ENCODE measurements around the gene TUBA8. TPM values are rescaled to one million over a fixed set of nuclear protein-coding genes. Genes with fewer than 3 reads are reported as not detected.

TUBA8 gene
- polyA plus RNA-seq, 3 donors = 0.18 to 2.1 (median 0.27) TPM

DNA sequence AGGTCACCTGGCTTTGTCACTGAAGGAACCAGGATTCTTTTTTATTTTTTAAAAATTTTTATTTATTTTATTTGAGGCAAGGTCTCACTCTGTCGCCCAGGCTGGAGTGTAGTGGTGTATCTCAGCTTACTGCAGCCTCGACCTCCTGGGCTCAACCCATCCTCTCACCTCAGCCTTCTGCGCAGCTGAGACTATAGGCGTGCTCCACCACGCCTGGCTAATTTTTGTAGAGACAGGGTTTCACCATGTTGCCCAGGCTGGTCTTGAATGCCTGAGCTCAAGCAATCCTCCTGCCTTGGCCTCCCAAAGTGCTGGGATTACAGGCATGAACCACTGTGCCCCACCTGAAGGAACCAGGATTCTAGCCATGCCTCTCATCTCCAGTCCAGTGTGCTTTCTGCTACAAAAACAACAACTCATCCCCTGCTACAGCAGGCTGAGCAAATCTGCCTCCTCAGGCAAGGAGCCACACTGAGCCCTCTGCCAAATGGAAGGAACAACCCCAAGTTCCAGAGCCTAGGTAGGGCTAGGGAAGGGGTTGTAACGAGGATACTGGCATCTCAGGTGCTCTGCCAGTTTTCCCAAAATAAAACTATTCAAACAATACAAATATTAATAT, 35.4 kb upstream of the TUBA8 start:
- no peak for DNase-seq
- Histone ChIP-seq H2AFZ (ENCODE audit: insufficient read depth, low read depth, low read length, poor library complexity, severe bottlenecking) (no peak overlapping the region), H3K9me3 (replicated peaks in 1 of 2; ENCODE audit: control insufficient read depth in 1 of 2, insufficient read depth in 1 of 2, low read length in 2 of 2) (no peaks in the 10 kb centered on the region), H3K27me3 (ENCODE audit: control insufficient read depth in 2 of 2, insufficient read depth in 2 of 2, low read length in 2 of 2) (no peaks in the 10 kb centered on the region), H3K9ac (ENCODE audit: insufficient read depth, low read length, poor library complexity, severe bottlenecking) (no peak overlapping the region), H3K27ac (ENCODE audit: low read depth in 1 of 2, low read length in 2 of 2) (no peak overlapping the region), H3K4me3 (replicated peaks in 1 of 3; ENCODE audit: low read depth in 2 of 3, low read length in 3 of 3) (no peak overlapping the region), H3K4me1 (ENCODE audit: control insufficient read depth in 1 of 2, insufficient read depth in 2 of 2, low read length in 2 of 2) (peaks cover 26 to 27% of the 10 kb centered on the region in 2 donors), H4K20me1 (ENCODE audit: insufficient read depth, low read length) (no peaks in the 10 kb centered on the region), H3K4me2 (replicated peaks; ENCODE audit: extremely low read depth, low read length, poor library complexity, severe bottlenecking) (no peak overlapping the region), H3K36me3 (replicated peaks in 1 of 2; ENCODE audit: control insufficient read depth in 1 of 2, insufficient read depth in 2 of 2, low read length in 2 of 2) (peaks cover 4 to 11% of the 10 kb centered on the region in 2 donors), H3K79me2 (ENCODE audit: insufficient read depth, low read length) (peaks cover 33% of the 10 kb centered on the region)
- Mint-ChIP-seq H3K9me3 (no peaks in the 10 kb centered on the region), H3K4me1 (peaks cover 24% of the 10 kb centered on the region), H3K27me3 (ENCODE audit: low read depth in 3 of 3) (peaks cover 0 to 2% (median 2%) of the 10 kb centered on the region in 3 donors), H3K27ac (no peak overlapping the region), H3K4me3 (no peak overlapping the region), H3K36me3 (peaks cover 6 to 8% of the 10 kb centered on the region in 2 donors)
- TF ChIP-seq, protein P1, sequence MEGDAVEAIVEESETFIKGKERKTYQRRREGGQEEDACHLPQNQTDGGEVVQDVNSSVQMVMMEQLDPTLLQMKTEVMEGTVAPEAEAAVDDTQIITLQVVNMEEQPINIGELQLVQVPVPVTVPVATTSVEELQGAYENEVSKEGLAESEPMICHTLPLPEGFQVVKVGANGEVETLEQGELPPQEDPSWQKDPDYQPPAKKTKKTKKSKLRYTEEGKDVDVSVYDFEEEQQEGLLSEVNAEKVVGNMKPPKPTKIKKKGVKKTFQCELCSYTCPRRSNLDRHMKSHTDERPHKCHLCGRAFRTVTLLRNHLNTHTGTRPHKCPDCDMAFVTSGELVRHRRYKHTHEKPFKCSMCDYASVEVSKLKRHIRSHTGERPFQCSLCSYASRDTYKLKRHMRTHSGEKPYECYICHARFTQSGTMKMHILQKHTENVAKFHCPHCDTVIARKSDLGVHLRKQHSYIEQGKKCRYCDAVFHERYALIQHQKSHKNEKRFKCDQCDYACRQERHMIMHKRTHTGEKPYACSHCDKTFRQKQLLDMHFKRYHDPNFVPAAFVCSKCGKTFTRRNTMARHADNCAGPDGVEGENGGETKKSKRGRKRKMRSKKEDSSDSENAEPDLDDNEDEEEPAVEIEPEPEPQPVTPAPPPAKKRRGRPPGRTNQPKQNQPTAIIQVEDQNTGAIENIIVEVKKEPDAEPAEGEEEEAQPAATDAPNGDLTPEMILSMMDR (IDR thresholded peaks at IDR 0.05) = no peak
- WGBS (ENCODE audit: insufficient coverage) = 93% methylated on average over 3 of the region's 6 CpGs
- intact Hi-C loops (cut with micrococcal nuclease) = loop anchor here (5.0 to 10.0 kb wide), 4 partner anchors 330 to 998 kb away; partner anchors contain the start of gene IL17RA (in 1 of the 2)

DNA sequence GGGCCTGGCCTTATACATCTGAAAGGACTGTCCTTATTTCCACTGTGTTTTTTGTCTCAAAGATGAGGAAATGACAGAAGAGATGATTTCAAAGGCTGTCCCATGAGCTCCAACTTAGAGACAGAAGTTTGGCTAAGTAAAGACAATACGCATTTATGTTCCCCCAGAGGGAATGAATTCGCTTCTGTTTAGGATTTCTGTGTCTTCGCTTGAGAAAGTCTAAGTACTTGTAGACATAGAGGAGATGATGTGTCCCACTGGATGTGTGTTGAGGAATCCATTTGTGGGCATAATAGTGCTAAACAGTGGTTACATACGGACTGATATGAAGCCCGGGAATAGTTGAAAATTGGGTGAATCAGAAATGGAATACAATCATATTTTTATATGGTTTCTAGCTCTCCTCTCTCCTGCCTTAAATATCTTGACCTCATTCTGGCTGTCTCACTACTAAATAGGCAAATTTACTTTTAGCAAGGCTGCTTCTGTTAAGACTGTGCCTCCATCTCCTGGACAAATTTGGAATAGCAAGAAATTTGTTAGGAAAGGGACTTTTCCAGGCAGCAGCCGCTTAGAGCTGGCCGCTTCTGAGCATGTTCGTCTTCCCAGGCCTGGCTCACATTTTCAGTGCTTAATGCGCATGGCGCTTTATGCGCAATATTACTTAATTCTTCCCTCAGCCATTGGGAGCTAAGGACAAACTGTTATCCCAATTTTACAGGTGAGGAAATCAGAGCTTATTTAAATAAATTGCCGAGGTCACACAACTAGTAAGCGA, 34.7 kb upstream of the TUBA8 start:
- Histone ChIP-seq H3K79me2 (ENCODE audit: insufficient read depth, low read length) (peaks cover 33% of the 10 kb centered on the region), H3K27me3 (ENCODE audit: control insufficient read depth in 2 of 2, insufficient read depth in 2 of 2, low read length in 2 of 2) (no peaks in the 10 kb centered on the region), H3K4me2 (replicated peaks; ENCODE audit: extremely low read depth, low read length, poor library complexity, severe bottlenecking) (peak overlapping the region; percentile 34), H2AFZ (ENCODE audit: insufficient read depth, low read depth, low read length, poor library complexity, severe bottlenecking) (peak overlapping the region; percentile 54), H3K9ac (ENCODE audit: insufficient read depth, low read length, poor library complexity, severe bottlenecking) (no peak overlapping the region), H3K4me1 (ENCODE audit: control insufficient read depth in 1 of 2, insufficient read depth in 2 of 2, low read length in 2 of 2) (peaks cover 26 to 27% of the 10 kb centered on the region in 2 donors), H4K20me1 (ENCODE audit: insufficient read depth, low read length) (no peaks in the 10 kb centered on the region), H3K4me3 (replicated peaks in 1 of 3; ENCODE audit: low read depth in 2 of 3, low read length in 3 of 3) (peak overlapping the region in 2 of 3 experiments; percentile 3 to 100), H3K36me3 (replicated peaks in 1 of 2; ENCODE audit: control insufficient read depth in 1 of 2, insufficient read depth in 2 of 2, low read length in 2 of 2) (peaks cover 10 to 18% of the 10 kb centered on the region in 2 donors), H3K27ac (ENCODE audit: low read depth in 1 of 2, low read length in 2 of 2) (peak overlapping the region in 1 of 2 donors; percentile 99), H3K9me3 (replicated peaks in 1 of 2; ENCODE audit: control insufficient read depth in 1 of 2, insufficient read depth in 1 of 2, low read length in 2 of 2) (no peaks in the 10 kb centered on the region)
- Mint-ChIP-seq H3K27ac (peak overlapping the region in 5 of 7 donors; percentile 33 to 73 (median 54)), H3K36me3 (peaks cover 12 to 15% of the 10 kb centered on the region in 2 donors), H3K4me1 (peaks cover 24% of the 10 kb centered on the region), H3K4me3 (peak overlapping the region; percentile 47 to 53), H3K27me3 (ENCODE audit: low read depth in 3 of 3) (peaks cover 0 to 2% (median 2%) of the 10 kb centered on the region in 3 donors), H3K9me3 (peaks cover 0 to 3% (median 0%) of the 10 kb centered on the region in 7 donors)
- intact Hi-C loops (cut with micrococcal nuclease) = loop anchor here (1.0 to 10.0 kb wide), 6 partner anchors 245 to 999 kb away; partner anchors contain the start of gene IL17RA (in 1 of the 2)
- TF ChIP-seq, protein P1 (IDR thresholded peaks at IDR 0.05) = peak; percentile 88
- peak; percentile 59 to 74 (median 68) for DNase-seq
- WGBS (ENCODE audit: insufficient coverage) = 75% methylated on average over 3 of the region's 13 CpGs
